Trophoblast cell (in vitro differentiated cells and primary cell): ENCODE measurements around the gene AK1.

Experiments
- DNase-seq, 2 donors: peaks; one replicate each; pipeline ENCODE4 v3.0.0-alpha.2; 2016
- H2AFZ ChIP-seq: 2 replicates; pipeline ENCODE4 v1.6.1; 2013; ENCODE audit warnings: low read length, moderate library complexity, mild to moderate bottlenecking; ENCODE audit not compliant: insufficient read depth, poor library complexity
- H2AK5ac ChIP-seq: 2 replicates; pipeline ENCODE4 v1.6.1; 2013; ENCODE audit warnings: mild to moderate bottlenecking, low read length
- H2BK120ac ChIP-seq: 2 replicates; pipeline ENCODE4 v1.6.1; 2013; ENCODE audit warnings: low read length, mild to moderate bottlenecking, moderate library complexity; ENCODE audit not compliant: insufficient read depth, poor library complexity
- H2BK12ac ChIP-seq: 2 replicates; pipeline ENCODE4 v1.6.1; 2013; ENCODE audit warnings: mild to moderate bottlenecking, low read length, moderate library complexity
- H2BK5ac ChIP-seq: 2 replicates; pipeline ENCODE4 v1.6.1; 2013; ENCODE audit warnings: low read length, low read depth, moderate library complexity, mild to moderate bottlenecking; ENCODE audit not compliant: poor library complexity
- H3K14ac ChIP-seq: 2 replicates; pipeline ENCODE4 v1.6.1; 2013; ENCODE audit warnings: mild to moderate bottlenecking, low read length
- H3K18ac ChIP-seq: 2 replicates; pipeline ENCODE4 v1.6.1; 2013; ENCODE audit warnings: mild to moderate bottlenecking, low read length
- H3K23ac ChIP-seq: 2 replicates; pipeline ENCODE4 v1.6.1; 2013; ENCODE audit warnings: low read length
- H3K27ac ChIP-seq: 2 replicates; pipeline ENCODE4 v1.5.1; 2013; ENCODE audit warnings: low read depth, mild to moderate bottlenecking, inconsistent platforms, low read length, moderate library complexity
- H3K27me3 ChIP-seq: 2 replicates; pipeline ENCODE4 v1.6.1; 2013; ENCODE audit warnings: inconsistent platforms, mild to moderate bottlenecking, low read length, moderate library complexity; ENCODE audit not compliant: insufficient read depth
- H3K36me3 ChIP-seq, 2 experiments: 1 replicate in 1 of 2; 2 replicates in 1 of 2; pipeline ENCODE4 v1.6.1; 2013; ENCODE audit warnings: low read length in 2 of 2, mild to moderate bottlenecking in 2 of 2, moderate library complexity in 1 of 2; ENCODE audit not compliant: insufficient read depth in 2 of 2, control insufficient read depth in 1 of 2
- H3K4ac ChIP-seq: 2 replicates; pipeline ENCODE4 v1.6.1; 2013; ENCODE audit warnings: low read depth, mild to moderate bottlenecking, low read length, moderate library complexity
- H3K4me1 ChIP-seq, 2 experiments: 1 replicate in 1 of 2; 2 replicates in 1 of 2; pipeline ENCODE4 v1.6.1; 2013; ENCODE audit warnings: low read length in 2 of 2, mild to moderate bottlenecking in 2 of 2, moderate library complexity in 1 of 2; ENCODE audit not compliant: insufficient read depth in 2 of 2, control insufficient read depth in 1 of 2
- H3K4me2 ChIP-seq: 2 replicates; pipeline ENCODE4 v1.6.1; 2013; ENCODE audit warnings: inconsistent platforms, mild to moderate bottlenecking, low read length, moderate library complexity
- H3K4me3 ChIP-seq: 2 replicates; pipeline ENCODE4 v1.5.1; 2013; ENCODE audit warnings: mild to moderate bottlenecking, low read depth, low read length, inconsistent platforms
- H3K79me1 ChIP-seq: one replicate; pipeline ENCODE4 v1.6.1; 2013; ENCODE audit warnings: low read length
- H3K79me2 ChIP-seq: 2 replicates; pipeline ENCODE4 v1.6.1; 2013; ENCODE audit warnings: low read length, mild to moderate bottlenecking; ENCODE audit not compliant: control insufficient read depth, insufficient read depth, poor library complexity
- H3K9ac ChIP-seq: 2 replicates; pipeline ENCODE4 v1.6.1; 2013; ENCODE audit warnings: mild to moderate bottlenecking, low read length
- H3K9me3 ChIP-seq: 2 replicates; pipeline ENCODE4 v1.6.1; 2013; ENCODE audit warnings: low read depth, mild to moderate bottlenecking, control low read depth, inconsistent platforms, low read length; ENCODE audit not compliant: insufficient read depth
- H4K12ac ChIP-seq: 2 replicates; pipeline ENCODE4 v1.6.1; 2013; ENCODE audit warnings: low read depth, mild to moderate bottlenecking, low read length, moderate library complexity
- H4K8ac ChIP-seq: 2 replicates; pipeline ENCODE4 v1.6.1; 2013; ENCODE audit warnings: low read depth, mild to moderate bottlenecking, low read length, moderate library complexity
- H4K91ac ChIP-seq: one replicate; pipeline ENCODE4 v1.6.1; 2013; ENCODE audit warnings: low read depth, mild to moderate bottlenecking, low read length, moderate library complexity
- WGBS: extraction: QIAGEN DNeasy Blood & Tissue Kit; methylation state at CpG from one replicate; pipeline ENCODE4 v1.1.7; 2013; ENCODE audit warnings: missing lambda C conversion rate; ENCODE audit not compliant: insufficient read length, insufficient coverage; ENCODE audit errors: extremely low coverage; 5-methylcytosine and 5-hydroxymethylcytosine counted together

AK1 gene

DNA sequence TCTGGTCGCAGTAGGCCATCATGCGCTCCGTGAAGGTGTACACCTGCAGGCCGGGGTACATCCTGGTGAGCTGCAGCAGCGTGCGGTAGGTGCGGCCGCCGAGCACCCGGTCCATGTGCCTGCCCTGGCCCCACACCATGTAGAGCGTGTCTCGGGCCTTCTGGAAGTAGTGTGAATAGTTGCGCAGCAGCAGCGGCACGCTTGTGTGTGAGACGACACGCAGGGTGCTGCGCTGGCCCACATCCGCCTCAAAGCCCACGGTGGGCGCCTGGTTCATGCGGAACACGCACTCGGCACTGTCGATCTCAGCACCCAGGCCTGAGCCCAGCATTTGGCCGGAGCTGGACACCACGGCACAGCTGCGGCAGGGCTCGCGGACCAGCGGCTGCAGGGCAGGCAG, 34.8 kb upstream of the AK1 start:
- Histone ChIP-seq H3K14ac (no peak overlapping the region), H3K36me3 (no peaks in the 10 kb centered on the region), H3K4me3 (no peak overlapping the region), H3K18ac (no peak overlapping the region), H2AFZ (no peak overlapping the region), H4K12ac (no peak overlapping the region), H2AK5ac (no peak overlapping the region), H2BK5ac (no peak overlapping the region), H3K4me2 (no peak overlapping the region), H3K79me1 (peaks cover 3% of the 10 kb centered on the region), H3K4ac (no peak overlapping the region), H4K8ac (no peak overlapping the region), H3K27me3 (no peaks in the 10 kb centered on the region), H3K9me3 (no peaks in the 10 kb centered on the region), H3K27ac (no peak overlapping the region), H2BK120ac (no peak overlapping the region), H3K23ac (no peak overlapping the region), H4K91ac (no peak overlapping the region), H3K79me2 (no peaks in the 10 kb centered on the region), H3K9ac (no peak overlapping the region), H2BK12ac (no peak overlapping the region), H3K4me1 (peaks cover 2 to 4% of the 10 kb centered on the region in 2 experiments)
- DNase-seq = no peak
- no CpG with 5 or more reads among the region's 31 CpGs for WGBS

DNA sequence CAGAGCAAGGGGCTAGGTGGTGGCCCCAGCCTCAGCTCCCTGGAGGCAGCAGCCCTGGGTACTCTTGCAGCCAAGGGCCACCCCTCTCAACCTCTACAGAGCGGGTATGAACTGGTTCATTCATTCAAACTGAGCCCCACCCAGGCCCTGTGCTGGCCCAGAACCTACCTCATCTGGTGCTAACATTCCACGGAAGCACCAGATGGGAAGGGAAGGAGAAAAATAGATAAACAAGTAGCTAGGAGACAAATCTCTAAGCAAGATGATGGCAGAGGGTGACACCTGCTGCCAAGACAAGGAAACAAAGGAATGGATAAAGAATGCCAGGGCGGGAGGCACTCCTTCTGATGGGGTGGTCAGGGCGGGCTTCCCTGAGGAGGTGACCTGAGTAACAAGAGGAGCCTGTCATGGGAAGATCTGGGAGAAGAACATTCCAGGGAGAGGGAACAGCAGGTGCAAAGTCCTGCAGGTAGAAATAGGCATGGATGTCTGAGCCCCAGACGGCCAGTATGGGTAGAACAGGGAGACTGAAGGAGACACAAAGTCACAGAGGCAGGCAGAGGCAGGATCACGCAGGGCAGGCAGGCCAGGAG, 33.2 kb upstream of the AK1 start:
- Histone ChIP-seq H4K91ac (no peak overlapping the region), H2AFZ (no peak overlapping the region), H4K8ac (no peak overlapping the region), H2BK120ac (no peak overlapping the region), H3K9me3 (no peaks in the 10 kb centered on the region), H3K14ac (no peak overlapping the region), H3K18ac (no peak overlapping the region), H3K4me2 (no peak overlapping the region), H3K27ac (no peak overlapping the region), H3K9ac (no peak overlapping the region), H2AK5ac (no peak overlapping the region), H3K27me3 (no peaks in the 10 kb centered on the region), H3K4me3 (no peak overlapping the region), H3K36me3 (no peaks in the 10 kb centered on the region), H3K4me1 (no peaks in the 10 kb centered on the region), H3K79me2 (no peaks in the 10 kb centered on the region), H2BK12ac (no peak overlapping the region), H3K23ac (no peak overlapping the region), H2BK5ac (no peak overlapping the region), H4K12ac (no peak overlapping the region), H3K79me1 (no peaks in the 10 kb centered on the region), H3K4ac (no peak overlapping the region)
- no CpG with 5 or more reads among the region's 6 CpGs for WGBS
- DNase-seq = peak in 1 of 2 donors; percentile 16

GRCh38 chr9:127909839-127910273, 32.4 kb upstream of the AK1 start:
- H4K8ac ChIP-seq = no peak overlapping the region
- H3K27me3 ChIP-seq = no peaks in the 10 kb centered on the region
- H3K23ac ChIP-seq = no peak overlapping the region
- WGBS = no CpG with 5 or more reads among the region's 17 CpGs
- no peak overlapping the region for H3K27ac ChIP-seq
- H3K9me3 ChIP-seq = no peaks in the 10 kb centered on the region
- H3K79me1 ChIP-seq = no peaks in the 10 kb centered on the region
- no peaks in the 10 kb centered on the region for H3K79me2 ChIP-seq
- no peak overlapping the region for H2BK12ac ChIP-seq
- H2BK5ac ChIP-seq = no peak overlapping the region
- no peak overlapping the region for H2AK5ac ChIP-seq
- H4K91ac ChIP-seq = no peak overlapping the region
- no peak overlapping the region for H3K4ac ChIP-seq
- no peak overlapping the region for H3K4me2 ChIP-seq
- H3K18ac ChIP-seq = no peak overlapping the region
- no peak overlapping the region for H3K4me3 ChIP-seq
- H3K14ac ChIP-seq = no peak overlapping the region
- no peak overlapping the region for H2AFZ ChIP-seq
- H4K12ac ChIP-seq = no peak overlapping the region
- H3K4me1 ChIP-seq = peaks cover under 1 to 2% of the 10 kb centered on the region in 2 experiments
- no peak for DNase-seq
- H3K9ac ChIP-seq = no peak overlapping the region
- no peak overlapping the region for H2BK120ac ChIP-seq
- H3K36me3 ChIP-seq = no peaks in the 10 kb centered on the region

GRCh38 chr9:127908660-127908926, 31.1 kb upstream of the AK1 start:
- WGBS = no CpG with 5 or more reads among the region's 10 CpGs
- no peak overlapping the region for H3K9ac ChIP-seq

More at GRCh38 chr9:127908660-127908926, 31.1 kb upstream of the AK1 start:
- Histone ChIP-seq H3K4me3 (no peak overlapping the region), H3K14ac (no peak overlapping the region), H3K4ac (no peak overlapping the region), H2AFZ (no peak overlapping the region), H3K4me1 (peaks cover 7 to 10% of the 10 kb centered on the region in 2 experiments), H2AK5ac (no peak overlapping the region), H3K18ac (no peak overlapping the region), H3K36me3 (no peaks in the 10 kb centered on the region), H3K4me2 (no peak overlapping the region), H2BK12ac (no peak overlapping the region), H3K79me2 (no peaks in the 10 kb centered on the region), H2BK5ac (no peak overlapping the region), H3K9me3 (no peaks in the 10 kb centered on the region), H4K12ac (no peak overlapping the region), H2BK120ac (no peak overlapping the region), H3K79me1 (peaks cover 2% of the 10 kb centered on the region), H4K91ac (no peak overlapping the region), H4K8ac (no peak overlapping the region), H3K23ac (no peak overlapping the region), H3K27me3 (no peaks in the 10 kb centered on the region), H3K27ac (no peak overlapping the region)
- DNase-seq = no peak
